SK-N-SH (cell line): ENCODE results near the gene ID2. TPM values are rescaled to one million over a fixed set of nuclear protein-coding genes. Genes with fewer than 3 reads are reported as not detected.

ENCODE experiments used
- CTCF ChIA-PET: fragments of 300-600, 350-600 bp; formaldehyde crosslinking; extraction: SDS; loops from one replicate; lab custom pipeline; 2021; lab: Yijun Ruan, JAX
- POLR2A ChIA-PET: fragments of 350-600 bp; sonication (Branson Sonifier 250); formaldehyde crosslinking; extraction: SDS; loops from one replicate; lab custom pipeline; 2020; ENCODE audit warnings: antibody characterized with exemption, inconsistent platforms; lab: Yijun Ruan, JAX
- DNase-seq: peaks from one replicate; pipeline ENCODE4 v3.0.0; 2012
- H2AFZ ChIP-seq: fragments of 200-600 bp; sonication (generic); 2 replicates; pipeline ENCODE4 v1.8.1; 2016; ENCODE audit warnings: antibody characterized with exemption, mild to moderate bottlenecking, low read depth
- H3F3A ChIP-seq: fragments of 200-600 bp; sonication (generic); replicated peaks from 2 replicates; pipeline ENCODE3; 2016; ENCODE audit warnings: antibody characterized with exemption, mild to moderate bottlenecking; ENCODE audit not compliant: insufficient read depth
- H3K27ac ChIP-seq, 2 experiments: fragments of 200-500 bp in 1 of 2; fragments of 200-600 bp in 1 of 2; sonication (Bioruptor generic) in 1 of 2; sonication (generic), shearing (Covaris generic) in 1 of 2; 2 replicates each; pipeline versions ENCODE4 v1.5.1 to v1.6.1; 2014 to 2016; ENCODE audit warnings: low read depth in 2 of 2, inconsistent platforms in 1 of 2, low read length in 1 of 2, mild to moderate bottlenecking in 1 of 2, mixed read lengths in 1 of 2
- H3K27me3 ChIP-seq: fragments of 200-600 bp; sonication (generic), shearing (Covaris generic); 2 replicates; pipeline ENCODE4 v1.6.1; 2016; ENCODE audit warnings: mixed run types; ENCODE audit not compliant: insufficient read depth
- H3K36me3 ChIP-seq, 2 experiments: fragments of 200-500 bp in 1 of 2; fragments of 200-600 bp in 1 of 2; sonication (Bioruptor generic) in 1 of 2; sonication (generic) in 1 of 2; replicated peaks in 1 of 2; 2 replicates each; pipeline versions ENCODE3 to v1.5.1; 2014 to 2016; ENCODE audit warnings: low read length in 1 of 2, mild to moderate bottlenecking in 1 of 2; ENCODE audit not compliant: insufficient read depth in 2 of 2, control insufficient read depth in 1 of 2
- H3K4me1 ChIP-seq, 2 experiments: fragments of 200-500 bp in 1 of 2; fragments of 200-600 bp in 1 of 2; sonication (Bioruptor generic) in 1 of 2; sonication (generic), shearing (Covaris generic) in 1 of 2; 2 replicates each; pipeline versions ENCODE4 v1.5.1 to v1.6.1; 2014 to 2016; ENCODE audit warnings: low read depth in 1 of 2, low read length in 1 of 2, mixed run types in 1 of 2; ENCODE audit not compliant: insufficient read depth in 2 of 2, control insufficient read depth in 1 of 2
- H3K4me2 ChIP-seq: fragments of 200-600 bp; sonication (generic), shearing (Covaris generic); 2 replicates; pipeline ENCODE4 v1.6.1; 2017; ENCODE audit warnings: mixed run types
- H3K4me3 ChIP-seq, 2 experiments: fragments of 200-500 bp in 1 of 2; fragments of 200-600 bp in 1 of 2; sonication (Bioruptor generic) in 1 of 2; sonication (generic), shearing (Covaris generic) in 1 of 2; 2 replicates each; pipeline versions ENCODE4 v1.5.1 to v1.8.1; 2014 to 2016; ENCODE audit warnings: low read depth in 2 of 2, inconsistent platforms in 1 of 2, low read length in 1 of 2, mild to moderate bottlenecking in 1 of 2, mixed read lengths in 1 of 2, moderate library complexity in 1 of 2
- H3K79me2 ChIP-seq: fragments of 200-600 bp; sonication (generic); 2 replicates; pipeline ENCODE4 v1.8.1; 2017; ENCODE audit warnings: mild to moderate bottlenecking; ENCODE audit not compliant: insufficient read depth
- H3K9ac ChIP-seq: fragments of 200-600 bp; sonication (generic); 2 replicates; pipeline ENCODE4 v1.6.1; 2017; ENCODE audit warnings: mixed run types
- H3K9me2 ChIP-seq: fragments of 200-600 bp; sonication (generic); 2 replicates; pipeline ENCODE4 v1.6.1; 2017; ENCODE audit warnings: mixed run types
- H3K9me3 ChIP-seq: fragments of 200-600 bp; sonication (generic); 2 replicates; pipeline ENCODE4 v1.6.1; 2017; ENCODE audit warnings: mixed run types, mild to moderate bottlenecking, moderate library complexity
- H4K20me1 ChIP-seq: fragments of 200-600 bp; sonication (generic); 2 replicates; pipeline ENCODE4 v1.6.1; 2017; ENCODE audit warnings: mild to moderate bottlenecking, mixed run types; ENCODE audit not compliant: insufficient read depth
- CTCF ChIP-seq: fragments of 200-600 bp; sonication (generic); IDR thresholded peaks from 2 replicates; pipeline ENCODE4 v1.6.1; 2017; ENCODE audit warnings: antibody characterized with exemption, mild to moderate bottlenecking, moderate library complexity
- ELF1 ChIP-seq: IDR thresholded peaks from 2 replicates; pipeline ENCODE4 v1.4.0; 2012
- EP300 ChIP-seq, 2 experiments: IDR thresholded peaks; 2 replicates each; pipeline versions ENCODE4 v1.4.0 to v1.6.1; 2012; ENCODE audit warnings: borderline replicate concordance in 1 of 2, low read depth in 1 of 2, low read length in 1 of 2
- FOSL2 ChIP-seq: IDR thresholded peaks from 2 replicates; pipeline ENCODE4 v1.4.0; 2012; ENCODE audit warnings: low read depth, mild to moderate bottlenecking, moderate library complexity, borderline replicate concordance
- FOXM1 ChIP-seq: IDR thresholded peaks from 2 replicates; pipeline ENCODE4 v1.4.0; 2012; ENCODE audit warnings: low read depth, mild to moderate bottlenecking
- GABPA ChIP-seq: IDR thresholded peaks from 2 replicates; pipeline ENCODE4 v1.4.0; 2012; ENCODE audit warnings: low read depth, mild to moderate bottlenecking
- MAX ChIP-seq: IDR thresholded peaks from 2 replicates; pipeline ENCODE4 v1.4.0; 2012; ENCODE audit warnings: low read depth
- MXI1 ChIP-seq: IDR thresholded peaks from 2 replicates; pipeline ENCODE4 v1.6.1; 2012; ENCODE audit warnings: mild to moderate bottlenecking, low read depth, low read length, improper control_type of control experiment
- NRF1 ChIP-seq: IDR thresholded peaks from 2 replicates; pipeline ENCODE4 v1.6.1; 2012; ENCODE audit warnings: low read depth, mild to moderate bottlenecking, low read length
- RAD21 ChIP-seq: IDR thresholded peaks from 2 replicates; pipeline ENCODE4 v1.6.1; 2012; ENCODE audit warnings: mild to moderate bottlenecking, low read length
- RCOR1 ChIP-seq: fragments of 150-350 bp; IDR thresholded peaks from 2 replicates; pipeline ENCODE4 v1.6.1; 2017; ENCODE audit warnings: antibody characterized with exemption, low read length
- REST ChIP-seq: IDR thresholded peaks from 2 replicates; pipeline ENCODE4 v1.6.1; 2012; ENCODE audit warnings: mild to moderate bottlenecking, low read depth, low read length, moderate library complexity
- SIN3A ChIP-seq: IDR thresholded peaks from 2 replicates; pipeline ENCODE4 v1.6.1; 2012; ENCODE audit warnings: low read depth, mild to moderate bottlenecking, low read length, moderate library complexity, borderline replicate concordance
- TAF1 ChIP-seq: IDR thresholded peaks from 2 replicates; pipeline ENCODE4 v1.6.1; 2012; ENCODE audit warnings: low read depth, mild to moderate bottlenecking, low read length, moderate library complexity, borderline replicate concordance
- USF1 ChIP-seq: IDR thresholded peaks from 2 replicates; pipeline ENCODE4 v1.4.0; 2012; ENCODE audit warnings: low read depth, borderline replicate concordance
- USF2 ChIP-seq: fragments of 150-350 bp; IDR thresholded peaks from 2 replicates; pipeline ENCODE4 v1.6.1; 2017; ENCODE audit warnings: antibody characterized with exemption, low read length, low read depth, borderline replicate concordance
- ZBTB33 ChIP-seq: IDR thresholded peaks from 2 replicates; pipeline ENCODE4 v1.4.0; 2012; ENCODE audit warnings: low read depth, borderline replicate concordance
- whole genome bisulfite sequencing: methylation state at CpG from one replicate; pipeline ENCODE4 v1.1.6; 2017; ENCODE audit warnings: low lambda C conversion rate; 5-methylcytosine and 5-hydroxymethylcytosine counted together
- polyA plus RNA-seq, 3 experiments: library from polyadenylated mRNA; depleted of rRNA; stranded (reverse); fragments of >200 nt; gene quantifications; 2 replicates each; pipeline ENCODE4 v1.2.3, GENCODE V29; 2012

Gene ID2
- polyA plus RNA-seq, 1 of the 3 experiments (the other 2 are of a cell fraction) = 459 TPM

- CTCF ChIA-PET = interaction anchor here (0.9 to 1.4 kb wide), 3 partner anchors 9 to 105 kb away, joined by 3 to 4 read pairs (median 4); no protein-coding TSS in a partner anchor
- H3K27ac ChIP-seq = no peak overlapping the region
- no peaks in the 10 kb centered on the region for H3K36me3 ChIP-seq
- no peak overlapping the region for H3K9ac ChIP-seq
- H3K27me3 ChIP-seq = no peaks in the 10 kb centered on the region
- WGBS = 85% methylated on average over 7 of the region's 7 CpGs
- peaks cover 0 to 9% of the 10 kb centered on the region in 2 experiments; a peak in 1 of 4 replicates for H3K4me1 ChIP-seq
- no peak overlapping the region for H2AFZ ChIP-seq
- POLR2A ChIA-PET = interaction anchor here (1.8 kb wide), 2 partner anchors 34 to 39 kb away, joined by 4 to 5 read pairs; partner anchors contain the start of gene ID2
- no peaks in the 10 kb centered on the region for H4K20me1 ChIP-seq
- no peaks in the 10 kb centered on the region for H3K9me3 ChIP-seq
- no peaks in the 10 kb centered on the region for H3K9me2 ChIP-seq
- no peak overlapping the region for H3K4me3 ChIP-seq
- no peak overlapping the region for H3K4me2 ChIP-seq
- no peak for TF ChIP-seq MXI1
- TF ChIP-seq FOXM1 = no peak
- no peak for TF ChIP-seq ELF1
- TF ChIP-seq SIN3A = no peak
- no peak for TF ChIP-seq CTCF
- TF ChIP-seq NRF1 = no peak
- no peak for TF ChIP-seq TAF1
- no peak for TF ChIP-seq ZBTB33
- TF ChIP-seq GABPA = no peak
- TF ChIP-seq USF1 = no peak
- TF ChIP-seq RCOR1 = no peak
- no peak for TF ChIP-seq REST
- TF ChIP-seq USF2 = no peak
- no peak for TF ChIP-seq MAX
- no peak for TF ChIP-seq FOSL2
- TF ChIP-seq RAD21 = no peak
- TF ChIP-seq EP300 (IDR thresholded peaks at IDR 0.05; ENCODE audit: borderline replicate concordance in 1 of 2, low read depth in 1 of 2, low read length in 1 of 2) = no peak
- no peaks in the 10 kb centered on the region for H3F3A ChIP-seq
- no peak for DNase-seq
- no peaks in the 10 kb centered on the region for H3K79me2 ChIP-seq
Measured at GRCh38 chr2:8643250-8643995, 38.4 kb upstream of the ID2 start.
